Endometrial microvascular endothelial cells (primary cell): Measurements from ENCODE around the gene GALR2. TPM values are rescaled to one million over a fixed set of nuclear protein-coding genes. Genes with fewer than 3 reads are reported as not detected.
"Not testable (repeated sequence)": the region's sequence is repeated elsewhere in the genome, so short reads cannot be mapped to it uniquely, and the experiment has no call there.

Experiments
- in situ Hi-C: cut with HindIII; loops from 2 replicates; pipeline ENCODE4 v1.10.0; 2017; ENCODE audit warnings: low sequenced_read_pairs, low pct_unique_long_range_greater_than_20kb; ENCODE audit errors: inconsistent ontology term
- total RNA-seq: library from RNA; depleted of rRNA; stranded (reverse); fragments of >200 nt; gene quantifications from one replicate; pipeline ENCODE4 v1.2.3, GENCODE V29; 2015; ENCODE audit errors: inconsistent ontology term

GALR2 gene
- total RNA-seq, 1 donor from 2014 or later, result not detected

DNA sequence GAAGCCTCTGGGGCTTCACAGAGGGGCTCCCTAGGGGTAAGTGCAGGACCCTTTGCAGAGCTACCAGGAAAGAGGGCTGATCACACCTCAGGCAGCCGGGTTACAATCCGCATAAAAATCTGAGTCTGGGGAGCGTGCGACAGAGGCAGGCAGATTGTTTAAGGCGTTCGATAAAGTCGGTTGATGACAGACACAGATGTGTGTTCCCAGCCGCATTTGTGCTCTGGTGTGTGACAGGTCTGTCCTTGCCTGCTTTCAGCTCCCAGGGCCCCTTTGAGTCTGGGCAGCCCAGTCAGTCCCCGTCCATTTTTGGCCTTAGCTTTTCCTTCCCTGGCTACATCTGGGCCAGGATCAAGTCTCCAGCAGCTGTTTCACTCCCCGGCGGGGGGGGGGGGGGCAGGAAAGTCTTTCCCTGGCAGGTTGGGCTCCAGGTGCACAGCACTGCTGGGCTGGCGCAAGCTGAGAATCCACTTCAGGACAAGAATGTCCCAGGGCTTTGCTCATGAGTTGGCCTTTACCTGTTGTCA is 3.1 kb downstream of the GALR2 start:
- in situ Hi-C loops, result no loop called here

DNA sequence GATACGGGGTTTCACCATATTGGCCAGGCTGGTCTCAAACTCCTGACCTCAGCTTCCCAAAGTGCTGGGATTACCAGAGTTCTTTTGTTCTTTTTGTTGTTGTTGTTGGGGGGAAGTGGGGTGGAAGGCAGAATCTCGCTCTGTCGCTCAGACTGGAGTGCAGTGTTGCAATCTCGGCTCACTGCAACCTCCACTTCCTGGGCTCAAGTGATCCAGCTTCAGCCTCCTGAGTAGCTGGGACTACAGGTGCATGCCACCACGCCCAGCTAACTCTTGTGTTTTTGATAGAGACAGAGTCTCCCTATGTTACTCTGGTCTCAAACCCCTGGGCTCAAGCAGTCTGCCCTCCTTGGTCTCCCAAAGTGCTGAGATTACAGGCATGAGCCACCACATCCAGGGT is 3.8 kb downstream of the GALR2 start:
- in situ Hi-C loops, result not testable (repeated sequence)

DNA sequence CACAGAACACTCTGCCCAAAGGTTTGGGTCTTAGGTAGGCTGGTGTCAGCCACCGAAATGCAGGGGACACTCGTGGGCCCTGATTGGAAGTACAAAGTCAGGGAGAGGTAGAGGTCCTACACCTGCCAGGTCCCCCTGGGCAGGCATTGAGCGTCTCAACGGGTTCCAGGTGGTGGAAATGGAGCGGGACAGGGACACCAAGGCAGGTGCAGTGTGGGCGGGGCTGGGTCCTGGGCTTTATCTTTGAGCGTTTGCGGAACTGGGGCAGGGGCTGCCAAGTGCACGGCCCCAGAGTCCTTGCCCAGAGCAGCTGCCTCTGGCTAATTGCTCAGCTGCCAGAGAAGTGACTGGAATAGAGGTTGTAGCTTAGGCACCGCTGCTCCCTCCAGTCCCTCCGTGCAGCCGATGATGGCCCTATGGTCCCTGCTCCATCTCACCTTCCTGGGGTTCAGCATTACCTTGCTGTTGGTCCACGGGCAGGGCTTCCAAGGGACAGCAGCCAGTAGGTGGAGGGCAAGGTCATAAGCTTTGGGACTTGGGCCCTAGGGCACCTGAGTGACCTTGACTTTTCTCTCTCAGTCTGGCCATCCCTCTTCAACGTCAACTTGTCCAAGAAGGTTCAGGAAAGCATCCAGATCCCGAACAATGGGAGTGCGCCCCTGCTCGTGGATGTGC is 4.4 kb downstream of the GALR2 start, which contains the start of gene ZACN:
Gene ZACN, plus strand, starts transcription at position 323 of the 675 bp plus-strand sequence. Its CDS starts 83 bp downstream, at position 406.
- in situ Hi-C loops, result no loop called here

DNA sequence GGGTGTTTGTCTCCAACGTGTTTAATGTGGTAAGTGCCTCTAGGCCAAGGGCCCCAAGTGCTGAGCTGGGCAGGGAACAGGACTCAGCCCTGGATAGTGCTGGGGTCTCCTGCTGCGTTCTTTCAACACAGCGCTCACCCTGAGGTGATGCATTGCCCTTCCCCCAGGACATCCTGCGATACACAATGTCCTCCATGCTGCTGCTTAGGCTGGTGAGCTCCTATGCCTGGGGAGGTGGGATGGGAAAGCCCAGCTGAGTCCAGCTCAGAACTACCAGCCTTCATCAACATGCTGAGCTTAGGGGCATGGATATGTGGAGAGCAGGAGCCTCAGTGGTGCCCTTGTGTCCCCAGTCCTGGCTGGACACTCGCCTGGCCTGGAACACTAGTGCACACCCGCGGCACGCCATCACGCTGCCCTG is 5.0 kb downstream of the GALR2 start:
- in situ Hi-C loops, result no loop called here

DNA sequence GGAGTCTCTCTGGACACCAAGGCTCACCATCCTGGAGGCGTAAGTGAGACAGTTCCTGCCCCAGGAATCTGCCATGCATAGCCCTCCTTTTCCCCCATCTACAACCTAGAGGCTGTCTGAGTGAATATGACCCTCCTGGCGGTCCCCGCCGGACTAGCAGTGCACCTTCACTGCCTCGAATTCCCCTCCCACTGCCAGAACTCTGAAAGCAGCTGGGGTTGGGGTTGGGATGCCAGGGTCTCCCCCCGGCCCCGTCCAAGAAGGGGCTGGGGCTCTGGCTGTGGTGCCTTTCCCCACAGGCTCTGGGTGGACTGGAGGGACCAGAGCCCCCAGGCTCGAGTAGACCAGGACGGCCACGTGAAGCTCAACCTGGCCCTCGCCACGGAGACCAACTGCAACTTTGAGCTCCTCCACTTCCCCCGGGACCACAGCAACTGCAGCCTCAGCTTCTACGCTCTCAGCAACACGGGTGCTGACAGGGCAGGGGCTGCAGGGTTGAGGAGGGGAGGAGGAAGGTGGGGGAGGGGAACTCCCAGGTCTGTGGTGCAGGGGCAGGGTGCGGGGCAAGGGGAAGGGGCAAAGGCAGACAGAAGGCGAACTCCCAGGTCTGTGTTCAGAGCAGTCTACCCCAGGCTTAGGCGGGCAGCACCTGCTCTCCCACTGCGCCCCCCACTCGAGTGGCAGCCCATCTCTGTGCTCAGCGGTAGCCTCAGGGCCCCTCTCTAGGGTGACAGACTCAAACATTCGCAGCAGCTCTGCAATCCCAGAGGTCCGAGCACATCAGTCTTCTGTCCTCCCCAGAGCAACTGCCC is 5.6 kb downstream of the GALR2 start:
- in situ Hi-C loops, result no loop called here

- in situ Hi-C loops, result no loop called here
These were observed 6.2 kb downstream of the GALR2 start for GRCh38 chr17:76080768-76081287.

DNA sequence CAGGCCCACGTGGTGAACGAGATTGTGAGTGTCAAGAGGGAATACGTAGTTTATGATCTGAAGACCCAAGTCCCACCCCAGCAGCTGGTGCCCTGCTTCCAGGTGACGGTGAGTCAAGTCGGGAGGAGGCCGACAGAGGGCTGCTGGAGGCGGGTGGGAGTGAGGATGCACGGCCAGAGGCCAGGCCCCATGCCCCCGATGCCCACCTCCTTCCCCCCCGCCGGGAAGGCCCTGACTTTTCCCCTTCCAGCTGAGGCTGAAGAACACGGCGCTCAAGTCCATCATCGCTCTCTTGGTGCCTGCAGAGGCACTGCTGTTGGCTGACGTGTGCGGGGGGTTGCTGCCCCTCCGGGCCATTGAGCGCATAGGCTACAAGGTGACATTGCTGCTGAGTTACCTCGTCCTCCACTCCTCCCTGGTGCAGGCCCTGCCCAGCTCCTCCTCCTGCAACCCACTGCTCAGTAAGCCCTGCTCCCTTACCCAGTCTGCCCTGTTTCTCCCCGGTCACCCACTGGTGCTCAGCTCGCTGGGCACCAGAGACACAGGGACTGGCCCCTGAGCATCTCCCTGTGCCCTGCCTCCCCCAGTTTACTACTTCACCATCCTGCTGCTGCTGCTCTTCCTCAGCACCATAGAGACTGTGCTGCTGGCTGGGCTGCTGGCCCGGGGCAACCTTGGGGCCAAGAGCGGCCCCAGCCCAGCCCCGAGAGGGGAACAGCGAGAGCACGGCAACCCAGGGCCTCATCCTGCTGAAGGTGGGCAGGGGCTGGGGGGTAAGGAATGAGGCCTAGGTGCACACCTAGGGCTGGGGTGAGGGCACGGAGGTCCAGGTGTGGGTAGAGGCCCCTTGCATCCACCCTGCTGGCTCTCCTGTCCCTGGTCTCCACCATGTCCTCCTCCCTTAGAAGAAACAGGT is 7.0 kb downstream of the GALR2 start:
- in situ Hi-C loops, result no loop called here

- in situ Hi-C loops, result no loop called here
These were observed 8.0 kb downstream of the GALR2 start for GRCh38 chr17:76082326-76083251.

GRCh38 chr17:76083536-76084182 is 9.1 kb downstream of the GALR2 start:
- in situ Hi-C loops, result no loop called here

DNA sequence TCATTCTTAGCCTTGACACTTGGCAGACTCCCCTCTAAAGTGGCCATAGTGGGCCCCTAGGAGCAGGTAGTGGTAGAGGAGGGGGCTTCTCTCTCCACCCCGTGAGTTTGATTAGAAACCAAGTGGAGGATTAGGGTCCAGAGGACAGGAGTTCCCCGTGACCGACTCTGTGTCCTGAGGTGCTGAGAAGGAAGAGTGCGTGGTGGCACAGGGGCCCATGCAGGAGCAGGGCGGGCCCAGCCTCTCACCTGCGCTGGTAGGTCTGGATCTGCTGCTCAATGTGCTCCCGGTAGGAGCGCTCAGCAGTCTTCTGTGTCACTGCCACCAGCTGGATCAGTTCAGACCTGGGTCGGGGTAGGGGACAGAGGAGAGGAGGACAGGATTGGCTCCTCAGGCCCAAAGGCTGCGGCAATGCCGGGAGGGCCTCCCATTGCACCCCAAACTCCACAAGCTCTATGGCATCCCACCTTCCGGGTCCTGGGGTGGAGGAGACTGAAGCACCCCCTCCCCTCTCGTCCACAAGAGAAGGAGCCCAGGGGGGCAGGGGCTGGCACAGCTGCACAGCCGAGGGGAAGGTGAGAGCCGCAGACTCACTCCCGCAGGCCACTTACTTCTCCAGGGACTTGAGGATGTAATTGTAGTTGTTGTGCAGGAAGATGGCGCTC is 10.6 kb downstream of the GALR2 start:
- in situ Hi-C loops, result no loop called here

DNA sequence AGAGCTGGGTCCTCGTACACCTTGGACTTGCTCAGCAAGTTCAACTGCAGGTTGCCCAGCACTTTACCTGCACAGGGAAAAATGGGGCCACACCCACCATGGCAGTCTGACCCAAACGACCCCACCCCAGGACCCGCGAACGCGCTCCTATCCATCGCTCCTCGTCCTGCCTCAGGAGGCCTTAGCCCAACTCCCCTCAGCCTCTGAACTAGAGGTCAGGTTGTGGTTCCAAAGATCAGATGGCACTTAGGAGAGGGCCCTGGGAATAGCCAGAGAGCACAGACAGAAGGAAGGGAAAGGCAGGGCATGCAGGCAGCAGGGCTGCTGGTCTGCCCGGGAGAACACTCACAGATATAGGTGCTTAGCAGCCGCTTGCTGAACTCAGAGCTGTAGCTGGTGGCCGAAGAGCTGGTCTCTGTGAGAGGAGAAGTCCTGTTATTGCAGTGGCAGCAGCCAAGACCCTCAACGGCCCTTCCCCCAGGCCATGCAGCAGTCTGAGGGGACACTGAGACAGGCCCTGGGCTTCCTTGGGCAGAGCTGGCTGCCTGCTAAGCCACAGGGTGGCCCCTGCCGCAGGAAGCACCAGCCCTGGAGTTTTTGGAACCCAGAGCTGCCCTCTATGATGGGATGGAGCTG is 11.3 kb downstream of the GALR2 start:
- in situ Hi-C loops, result no loop called here

- in situ Hi-C loops, result no loop called here
These were observed 11.8 kb downstream of the GALR2 start for GRCh38 chr17:76086384-76086783.

GRCh38 chr17:76087531-76087930 is 12.9 kb downstream of the GALR2 start:
- in situ Hi-C loops, result no loop called here

DNA sequence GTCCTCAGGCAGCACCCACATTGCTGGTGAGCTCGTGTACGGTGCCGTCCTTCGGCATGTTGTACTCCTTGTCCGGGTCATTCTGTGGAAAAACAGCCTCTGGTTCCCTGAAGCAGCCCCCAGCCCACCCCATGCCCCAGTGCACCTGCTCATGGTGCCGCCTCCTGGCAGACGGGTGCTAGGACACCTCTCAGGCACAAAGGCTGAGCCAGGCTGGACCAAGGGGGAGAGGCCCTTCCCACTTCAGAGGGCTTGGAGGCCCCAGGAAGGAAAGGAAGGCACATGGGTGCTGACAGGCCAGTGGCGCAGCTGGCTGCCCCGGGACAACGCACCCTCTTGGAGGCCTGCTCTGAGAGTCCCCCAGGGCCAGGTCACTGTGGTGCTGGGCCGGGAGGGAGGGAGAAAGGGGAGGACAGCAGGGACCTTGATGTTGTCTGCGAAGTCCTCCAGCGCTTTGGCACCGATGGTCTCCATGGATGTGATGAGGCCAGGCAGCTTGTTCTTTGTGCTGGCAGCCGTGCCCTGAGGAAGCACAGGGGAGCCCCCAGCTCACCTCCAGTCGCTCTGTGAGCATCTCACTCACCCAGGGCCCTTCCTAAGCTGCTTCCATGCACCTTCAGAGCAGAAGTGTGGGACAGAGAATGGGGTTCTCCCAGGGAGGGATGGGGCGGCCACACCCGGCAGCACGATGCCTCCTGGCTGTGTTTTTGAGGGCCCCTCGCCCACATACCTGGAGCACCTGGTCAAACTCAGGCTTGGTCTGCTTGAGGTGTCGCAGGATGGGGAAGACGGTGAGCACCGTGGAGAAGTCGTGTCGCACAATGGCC is 13.7 kb downstream of the GALR2 start:
- in situ Hi-C loops, result no loop called here

DNA sequence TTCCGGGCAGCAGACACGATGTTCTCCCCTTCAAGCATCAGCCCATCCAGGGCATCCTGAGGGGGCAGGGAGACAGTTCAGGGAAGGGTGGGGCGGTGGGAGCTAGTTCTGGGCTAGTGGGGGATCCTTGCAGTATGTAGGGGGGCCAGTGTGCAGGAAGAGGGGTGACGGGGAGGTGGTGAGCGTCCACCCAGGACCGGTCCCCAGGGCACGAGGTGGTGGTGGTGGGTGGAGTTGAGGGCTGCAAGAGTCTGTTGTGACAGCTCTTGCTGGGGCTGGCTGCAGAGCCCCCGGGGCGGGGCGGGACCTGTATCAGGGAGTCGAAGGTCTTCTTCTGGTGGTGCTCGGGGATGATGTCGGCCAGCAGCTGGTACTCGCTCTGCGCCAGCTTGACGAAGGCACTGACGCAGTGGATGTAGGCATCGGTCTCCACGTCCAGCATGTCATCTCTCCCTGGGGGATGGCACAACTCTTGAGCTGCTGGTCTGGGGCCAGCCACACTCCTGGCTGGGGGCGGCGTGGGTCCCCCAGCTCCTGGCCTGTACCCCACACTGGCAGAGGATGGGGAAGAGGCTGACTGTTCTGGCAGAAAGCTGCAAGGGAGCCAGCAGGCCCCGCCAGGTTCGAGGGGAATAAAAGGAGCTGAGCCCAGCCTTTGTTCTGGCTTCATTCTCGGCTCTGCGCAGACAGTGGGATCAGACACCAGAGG is 14.4 kb downstream of the GALR2 start:
- in situ Hi-C loops, result no loop called here
